ENCODE measurements around the gene PNPLA4.

The PNPLA4 gene

GRCh38 chrX:7852166-7852565, 75.0 kb downstream of the PNPLA4 start:
- DNase-seq: no peak

Measured in activated naive CD4-positive, alpha-beta T cell treated with Interleukin-2 at 50 U/mL for 16 hours (primary cell).